Effector memory CD4-positive, alpha-beta T cell (primary cell): Measurements from ENCODE around the gene CTSC.

Experiments used
- DNase-seq, 3 donors: peaks; one replicate each; pipeline ENCODE4 v3.0.0-alpha.2; 2020
- H3K27ac ChIP-seq: 2 replicates; pipeline ENCODE4 v1.7.0; 2013; ENCODE audit warnings: mild to moderate bottlenecking, low read length, moderate library complexity; ENCODE audit not compliant: insufficient read depth, poor library complexity, severe bottlenecking
- H3K27me3 ChIP-seq: replicated peaks from 2 replicates; pipeline ENCODE4 v1.7.0; 2013; ENCODE audit warnings: mild to moderate bottlenecking, low read length; ENCODE audit not compliant: insufficient read depth, control insufficient read depth, poor library complexity, severe bottlenecking
- H3K36me3 ChIP-seq: 2 replicates; pipeline ENCODE4 v1.7.0; 2013; ENCODE audit warnings: mild to moderate bottlenecking, low read length, moderate library complexity; ENCODE audit not compliant: control insufficient read depth, insufficient read depth
- H3K4me1 ChIP-seq: 2 replicates; pipeline ENCODE4 v1.7.0; 2013; ENCODE audit warnings: low read length, mild to moderate bottlenecking; ENCODE audit not compliant: control insufficient read depth, insufficient read depth, poor library complexity, severe bottlenecking
- H3K4me3 ChIP-seq: 2 replicates; pipeline ENCODE4 v1.7.0; 2013; ENCODE audit warnings: low read length, low read depth, mild to moderate bottlenecking; ENCODE audit not compliant: insufficient read depth, poor library complexity, severe bottlenecking
- H3K9me3 ChIP-seq: 2 replicates; pipeline ENCODE4 v1.7.0; 2013; ENCODE audit warnings: mild to moderate bottlenecking, low read length, moderate library complexity; ENCODE audit not compliant: control insufficient read depth

The CTSC gene

DNA sequence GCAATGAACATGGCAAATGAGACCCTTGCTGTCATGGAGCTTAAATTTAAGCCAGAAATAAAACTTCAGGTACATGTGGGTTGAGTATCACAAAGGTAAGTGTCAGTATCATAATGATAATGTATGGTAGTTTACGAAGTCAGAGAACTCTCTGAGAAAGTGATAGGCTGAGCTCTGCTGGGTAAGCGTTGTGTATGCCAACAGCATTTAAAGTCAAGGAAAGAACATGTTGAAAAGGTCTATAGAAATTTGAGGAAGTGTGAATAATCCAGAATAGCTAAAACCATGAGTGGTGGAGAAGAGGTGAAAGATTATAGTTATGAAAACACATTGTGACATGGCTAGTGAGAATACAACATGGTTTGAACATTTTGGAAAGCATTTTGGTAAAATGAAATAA is 17.4 kb upstream of the CTSC start:
- Histone ChIP-seq H3K27ac (no peak overlapping the region), H3K4me3 (no peak overlapping the region)
- DNase-seq: no peak

DNA sequence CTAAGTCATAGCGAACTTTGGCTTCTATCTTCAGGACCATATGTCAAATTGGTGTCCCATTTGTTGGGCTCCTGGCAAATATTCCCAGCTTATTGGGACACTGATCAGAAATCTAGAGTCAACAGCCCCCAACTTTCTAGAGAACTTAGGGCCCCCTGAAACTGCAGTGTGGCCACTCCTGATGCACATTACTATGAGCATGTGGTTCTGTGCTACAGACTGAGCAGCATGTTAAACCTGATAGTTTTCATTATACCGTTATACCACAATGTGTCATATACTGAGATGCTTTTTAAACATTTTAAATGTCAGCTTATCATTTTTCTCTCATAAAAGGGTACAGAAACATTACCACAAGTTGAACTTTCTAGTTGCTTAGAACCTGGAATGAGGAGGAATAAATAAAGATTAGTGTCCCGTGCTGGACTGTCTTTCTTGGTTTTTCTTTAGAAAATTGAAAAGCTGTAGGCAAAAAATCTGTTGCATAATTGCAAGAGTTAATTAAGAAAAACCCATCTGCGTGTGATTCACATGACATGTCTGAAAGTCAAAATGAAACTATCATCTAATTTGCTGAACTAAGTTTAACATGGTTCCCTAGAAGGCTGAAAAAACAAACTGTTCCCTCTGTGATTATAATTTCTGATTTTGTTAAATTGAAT is 16.4 kb upstream of the CTSC start:
- no peak for DNase-seq
- Histone ChIP-seq H3K9me3 (no peaks in the 10 kb centered on the region), H3K36me3 (no peaks in the 10 kb centered on the region), H3K4me3 (no peak overlapping the region), H3K4me1 (no peaks in the 10 kb centered on the region), H3K27me3 (no peaks in the 10 kb centered on the region), H3K27ac (no peak overlapping the region)

More for the DNA sequence above, 17.4 kb upstream of the CTSC start:
- H3K36me3 ChIP-seq: no peaks in the 10 kb centered on the region
- no peaks in the 10 kb centered on the region for H3K9me3 ChIP-seq
- peaks cover 6% of the 10 kb centered on the region for H3K4me1 ChIP-seq
- no peaks in the 10 kb centered on the region for H3K27me3 ChIP-seq

DNA sequence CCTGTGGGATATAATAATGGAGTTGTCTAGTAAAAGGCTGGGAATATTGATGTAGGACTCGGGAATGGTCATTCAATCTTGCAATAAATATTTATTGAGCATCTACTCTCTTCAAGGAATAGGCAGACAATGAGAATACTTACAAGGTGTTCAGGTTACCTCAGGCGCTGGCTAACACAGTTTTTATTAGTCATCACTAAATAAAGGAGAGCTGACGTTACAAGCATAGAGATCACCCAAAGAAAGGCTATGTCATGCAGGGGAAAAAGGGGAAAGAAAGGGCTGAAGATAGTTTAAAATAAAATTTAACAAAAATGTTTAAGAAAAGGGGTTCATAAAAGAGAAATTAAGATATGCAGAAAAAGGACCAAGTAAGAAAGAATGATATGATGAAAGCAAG is 15.8 kb upstream of the CTSC start:
- H3K4me1 ChIP-seq: no peaks in the 10 kb centered on the region
- no peaks in the 10 kb centered on the region for H3K27me3 ChIP-seq
- no peaks in the 10 kb centered on the region for H3K9me3 ChIP-seq
- H3K36me3 ChIP-seq: no peaks in the 10 kb centered on the region
- DNase-seq: no peak
- no peak overlapping the region for H3K27ac ChIP-seq
- no peak overlapping the region for H3K4me3 ChIP-seq

DNA sequence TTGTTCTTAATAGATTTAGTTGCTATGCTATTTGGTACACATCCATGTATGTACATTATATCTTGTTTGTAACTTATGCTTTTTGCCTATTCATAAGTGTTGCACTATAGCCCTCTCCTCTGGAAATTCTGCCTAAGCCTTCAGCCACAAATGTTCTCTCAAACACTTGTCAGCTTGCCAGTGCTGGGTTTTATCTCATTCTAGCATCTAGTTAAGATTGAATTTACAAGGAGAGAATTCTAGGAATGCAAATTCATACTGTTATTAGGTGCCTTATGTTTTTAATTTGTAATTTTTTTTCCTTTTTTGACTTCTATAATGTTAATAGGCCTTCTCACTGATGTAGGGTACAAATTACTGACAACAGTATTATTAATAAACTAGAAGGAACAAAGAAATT is 14.6 kb upstream of the CTSC start:
- Histone ChIP-seq H3K27ac (no peak overlapping the region), H3K27me3 (no peaks in the 10 kb centered on the region), H3K4me3 (no peak overlapping the region), H3K9me3 (no peaks in the 10 kb centered on the region), H3K36me3 (no peaks in the 10 kb centered on the region), H3K4me1 (no peaks in the 10 kb centered on the region)
- no peak for DNase-seq

DNA sequence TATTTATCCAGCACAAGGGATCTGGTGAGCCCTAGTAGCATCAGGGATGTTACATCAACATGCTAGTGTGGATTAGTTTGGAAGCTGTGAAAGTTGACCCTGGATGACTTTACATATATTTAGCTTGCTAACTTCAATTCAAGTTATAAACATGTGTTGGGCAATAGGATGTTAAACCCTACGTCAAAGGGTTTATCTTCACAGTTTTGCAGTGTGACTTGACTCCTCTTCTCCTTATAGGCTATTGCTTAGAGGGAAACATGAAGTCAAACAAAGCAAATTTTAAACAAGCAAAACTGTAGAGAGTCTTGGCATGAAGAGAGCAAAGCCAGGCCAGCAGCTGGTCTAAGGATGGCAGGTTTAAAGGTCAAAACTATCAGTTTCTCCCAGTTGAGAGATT is 11.3 kb upstream of the CTSC start:
- Histone ChIP-seq H3K4me3 (no peak overlapping the region), H3K27ac (no peak overlapping the region), H3K36me3 (no peaks in the 10 kb centered on the region), H3K9me3 (no peaks in the 10 kb centered on the region), H3K27me3 (no peaks in the 10 kb centered on the region), H3K4me1 (no peaks in the 10 kb centered on the region)
- DNase-seq: no peak

DNA sequence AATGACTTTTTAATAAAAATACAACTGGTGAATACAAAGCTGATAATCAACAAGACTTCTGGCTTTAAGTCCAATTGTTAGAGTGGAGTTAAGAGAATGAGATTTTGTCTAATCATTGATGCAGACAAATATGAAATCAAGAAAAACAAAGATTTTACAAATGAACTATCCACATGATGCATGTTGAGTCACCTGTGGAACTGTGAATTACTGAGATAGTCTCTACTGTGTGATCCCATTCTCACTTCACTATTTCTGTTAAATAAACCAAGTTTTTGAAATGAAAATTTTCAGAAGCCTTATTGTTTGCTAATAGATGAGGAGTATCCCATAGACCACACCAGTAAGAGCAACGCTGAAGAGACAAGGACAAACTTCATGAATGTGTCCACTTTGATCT is 8.4 kb upstream of the CTSC start:
- no peaks in the 10 kb centered on the region for H3K36me3 ChIP-seq
- no peak overlapping the region for H3K27ac ChIP-seq
- H3K4me1 ChIP-seq: no peaks in the 10 kb centered on the region
- H3K4me3 ChIP-seq: no peak overlapping the region
- no peaks in the 10 kb centered on the region for H3K9me3 ChIP-seq
- DNase-seq: no peak
- no peaks in the 10 kb centered on the region for H3K27me3 ChIP-seq

DNA sequence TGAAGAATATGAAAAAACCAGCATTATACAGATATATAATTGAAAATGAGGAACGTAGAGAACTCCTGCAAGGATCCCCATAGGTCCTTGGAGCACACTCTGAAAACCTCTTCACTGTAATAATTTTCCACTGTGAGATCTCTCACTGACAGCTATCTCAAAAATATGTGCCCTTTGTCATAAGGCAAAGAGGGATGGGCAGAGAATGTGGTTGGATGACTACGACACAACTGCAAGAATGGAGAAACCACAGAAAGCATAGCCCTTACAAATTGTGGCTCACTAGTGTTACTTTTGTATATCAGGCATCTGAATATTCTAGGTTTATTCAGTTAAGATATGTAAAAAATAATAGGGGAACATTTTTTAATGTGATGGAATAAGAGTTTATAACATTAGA is 7.9 kb upstream of the CTSC start:
- no peak for DNase-seq
- no peaks in the 10 kb centered on the region for H3K9me3 ChIP-seq

DNA sequence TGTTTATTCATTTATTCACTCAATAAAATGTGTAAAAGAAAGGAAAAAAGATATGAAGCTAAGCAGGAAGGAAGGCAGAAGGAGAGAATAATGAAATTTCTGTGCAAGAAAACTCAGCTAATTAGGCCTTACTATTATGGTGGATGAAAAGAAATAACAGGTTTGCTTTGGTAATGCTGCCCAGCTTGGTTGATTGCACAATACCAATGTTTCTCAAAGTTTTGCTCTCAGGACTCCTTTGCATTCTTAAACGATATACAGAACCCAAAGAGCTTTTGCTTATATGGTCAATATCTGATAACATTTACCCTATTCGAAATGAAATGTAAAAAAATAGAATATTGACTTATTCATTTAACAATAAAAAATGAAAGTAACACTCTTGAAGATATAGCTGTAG is 7.3 kb upstream of the CTSC start:
- H3K27ac ChIP-seq: no peak overlapping the region
- no peak overlapping the region for H3K4me3 ChIP-seq
- H3K36me3 ChIP-seq: no peaks in the 10 kb centered on the region
- no peaks in the 10 kb centered on the region for H3K4me1 ChIP-seq
- DNase-seq: no peak
- H3K9me3 ChIP-seq: no peaks in the 10 kb centered on the region
- no peaks in the 10 kb centered on the region for H3K27me3 ChIP-seq

More for the DNA sequence above, 7.9 kb upstream of the CTSC start:
- no peaks in the 10 kb centered on the region for H3K4me1 ChIP-seq
- H3K36me3 ChIP-seq: no peaks in the 10 kb centered on the region
- no peak overlapping the region for H3K4me3 ChIP-seq
- H3K27me3 ChIP-seq: no peaks in the 10 kb centered on the region
- no peak overlapping the region for H3K27ac ChIP-seq

DNA sequence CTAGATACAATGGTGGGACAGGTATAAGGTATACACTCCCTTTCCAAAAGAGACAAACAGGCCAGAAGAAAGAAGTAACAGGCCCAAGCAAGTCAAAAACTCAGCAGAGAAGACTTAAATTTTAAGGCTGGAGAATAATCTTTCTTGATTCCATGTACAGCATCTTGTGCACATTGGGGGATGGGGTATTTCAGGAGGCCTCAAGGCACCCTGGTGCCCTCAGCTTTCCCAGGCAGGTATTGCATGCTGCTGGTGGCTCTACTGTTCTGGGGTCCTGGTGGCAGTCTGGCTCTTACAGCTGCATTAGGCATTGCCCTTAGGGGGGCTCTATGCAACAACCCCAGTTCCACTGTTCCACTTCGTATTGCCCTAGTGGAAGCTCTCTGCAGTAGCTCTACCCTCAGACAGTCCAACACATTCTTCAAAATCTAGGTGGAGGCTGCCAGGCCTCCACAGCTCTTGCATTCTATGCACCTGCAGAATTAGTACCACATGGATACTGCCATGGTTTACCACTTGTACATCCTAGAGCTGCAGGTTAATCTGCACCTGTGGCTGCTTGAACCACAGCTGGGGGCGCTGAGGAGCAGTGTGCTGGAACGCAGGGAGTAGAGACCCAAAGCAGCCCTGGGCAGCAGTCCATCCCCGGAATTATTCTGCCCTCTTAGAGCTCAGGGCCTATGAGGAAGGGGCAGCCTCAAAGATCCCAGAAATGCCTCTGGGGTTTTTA is 4.2 kb upstream of the CTSC start:
- Histone ChIP-seq H3K4me3 (no peak overlapping the region), H3K36me3 (no peaks in the 10 kb centered on the region)
- DNase-seq: no peak

DNA sequence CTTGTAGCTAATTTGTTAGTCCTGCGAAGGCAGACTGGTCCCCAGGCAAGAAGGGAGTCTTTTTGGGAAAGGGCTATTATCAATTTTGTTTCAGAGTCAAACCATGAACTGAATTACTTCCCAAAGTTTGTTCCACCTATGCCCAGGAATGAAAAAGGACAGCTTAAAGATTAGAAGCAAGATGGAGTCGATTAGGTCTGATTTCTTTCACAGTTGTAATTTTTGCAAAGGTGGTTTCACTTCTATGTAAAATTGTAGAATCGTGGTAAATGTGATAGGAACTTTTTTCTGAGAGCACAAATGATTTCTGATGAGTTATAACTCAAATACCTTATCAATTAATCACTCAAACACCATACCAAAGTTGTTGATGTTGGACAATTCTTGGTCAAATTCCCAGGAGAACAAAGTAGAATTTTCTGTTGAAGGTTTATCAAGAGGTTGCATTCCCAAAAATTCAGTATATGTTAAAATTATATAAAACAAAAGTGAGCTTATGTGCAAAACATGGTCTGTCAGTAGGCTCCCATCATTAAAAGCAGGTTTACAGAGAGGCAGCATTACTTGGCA is 2.9 kb upstream of the CTSC start:
- H3K36me3 ChIP-seq: no peaks in the 10 kb centered on the region
- H3K27ac ChIP-seq: no peak overlapping the region
- peaks cover 10% of the 10 kb centered on the region for H3K4me1 ChIP-seq
- H3K9me3 ChIP-seq: no peaks in the 10 kb centered on the region
- no peaks in the 10 kb centered on the region for H3K27me3 ChIP-seq
- H3K4me3 ChIP-seq: no peak overlapping the region
- DNase-seq: no peak

More for the DNA sequence above, 4.2 kb upstream of the CTSC start:
- H3K4me1 ChIP-seq: peaks cover 5% of the 10 kb centered on the region
- no peaks in the 10 kb centered on the region for H3K27me3 ChIP-seq
- no peaks in the 10 kb centered on the region for H3K9me3 ChIP-seq
- H3K27ac ChIP-seq: no peak overlapping the region
